ENCODE measurements around the gene NCAM1.

NCAM1 gene

DNA sequence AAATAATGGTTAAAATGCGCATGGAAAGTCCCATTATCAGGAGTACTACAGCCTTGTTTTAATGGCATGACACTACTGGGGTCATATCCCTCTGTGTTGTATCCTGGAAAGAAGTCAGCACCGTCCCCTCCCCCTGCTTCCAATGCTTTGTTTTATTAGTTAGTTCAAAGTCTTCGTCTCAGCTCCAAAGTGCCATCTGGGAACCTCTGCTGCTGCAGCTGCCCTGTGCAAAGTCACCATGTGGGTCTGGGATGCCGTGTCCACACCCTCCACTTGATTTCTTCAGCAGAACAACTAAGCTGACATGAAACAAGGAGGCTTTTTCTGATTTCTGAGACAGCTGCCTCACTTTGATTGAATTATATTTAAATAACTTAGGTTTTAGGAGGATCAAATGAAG, 29.5 kb upstream of the NCAM1 start:
- Histone ChIP-seq H3K27ac (no peak overlapping the region), H3K36me3 (no peaks in the 10 kb centered on the region), H3K4me1 (ENCODE audit: control insufficient read depth in 1 of 2, insufficient read depth in 1 of 2, low read depth in 1 of 2, low read length in 1 of 2) (no peaks in the 10 kb centered on the region), H3K9me3 (no peaks in the 10 kb centered on the region), H3K27me3 (no peaks in the 10 kb centered on the region), H3K4me3 (ENCODE audit: low read depth in 1 of 2, low read length in 1 of 2) (no peak overlapping the region)
- TF ChIP-seq, protein P1, sequence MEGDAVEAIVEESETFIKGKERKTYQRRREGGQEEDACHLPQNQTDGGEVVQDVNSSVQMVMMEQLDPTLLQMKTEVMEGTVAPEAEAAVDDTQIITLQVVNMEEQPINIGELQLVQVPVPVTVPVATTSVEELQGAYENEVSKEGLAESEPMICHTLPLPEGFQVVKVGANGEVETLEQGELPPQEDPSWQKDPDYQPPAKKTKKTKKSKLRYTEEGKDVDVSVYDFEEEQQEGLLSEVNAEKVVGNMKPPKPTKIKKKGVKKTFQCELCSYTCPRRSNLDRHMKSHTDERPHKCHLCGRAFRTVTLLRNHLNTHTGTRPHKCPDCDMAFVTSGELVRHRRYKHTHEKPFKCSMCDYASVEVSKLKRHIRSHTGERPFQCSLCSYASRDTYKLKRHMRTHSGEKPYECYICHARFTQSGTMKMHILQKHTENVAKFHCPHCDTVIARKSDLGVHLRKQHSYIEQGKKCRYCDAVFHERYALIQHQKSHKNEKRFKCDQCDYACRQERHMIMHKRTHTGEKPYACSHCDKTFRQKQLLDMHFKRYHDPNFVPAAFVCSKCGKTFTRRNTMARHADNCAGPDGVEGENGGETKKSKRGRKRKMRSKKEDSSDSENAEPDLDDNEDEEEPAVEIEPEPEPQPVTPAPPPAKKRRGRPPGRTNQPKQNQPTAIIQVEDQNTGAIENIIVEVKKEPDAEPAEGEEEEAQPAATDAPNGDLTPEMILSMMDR (IDR thresholded peaks at IDR 0.05): no peak

DNA sequence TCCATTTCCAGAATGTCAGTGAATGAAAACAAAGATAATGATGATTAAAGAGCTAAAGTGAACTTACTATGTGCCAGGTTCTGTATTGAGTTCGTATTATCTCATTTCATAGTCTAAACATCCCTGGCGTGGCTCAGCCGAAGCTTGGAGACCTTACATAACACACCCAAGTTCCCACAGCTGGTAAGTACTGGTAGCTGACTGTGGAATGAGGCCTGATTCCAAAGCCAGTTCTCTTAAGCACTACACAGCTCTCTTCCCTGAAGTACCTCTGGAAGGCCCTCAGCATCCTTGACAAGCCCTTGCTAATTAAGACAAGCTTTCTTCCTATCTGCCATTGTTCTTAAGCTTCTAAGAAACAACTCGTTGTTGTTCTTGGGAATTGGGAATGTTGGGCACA, 28.6 kb upstream of the NCAM1 start:
- H3K4me1 ChIP-seq (ENCODE audit: control insufficient read depth in 1 of 2, insufficient read depth in 1 of 2, low read depth in 1 of 2, low read length in 1 of 2): no peaks in the 10 kb centered on the region
- H3K27ac ChIP-seq: no peak overlapping the region
- no peaks in the 10 kb centered on the region for H3K36me3 ChIP-seq
- no peak overlapping the region for H3K4me3 ChIP-seq (ENCODE audit: low read depth in 1 of 2, low read length in 1 of 2)
- no peaks in the 10 kb centered on the region for H3K27me3 ChIP-seq
- TF ChIP-seq, protein P1 (IDR thresholded peaks at IDR 0.05): no peak
- no peaks in the 10 kb centered on the region for H3K9me3 ChIP-seq

DNA sequence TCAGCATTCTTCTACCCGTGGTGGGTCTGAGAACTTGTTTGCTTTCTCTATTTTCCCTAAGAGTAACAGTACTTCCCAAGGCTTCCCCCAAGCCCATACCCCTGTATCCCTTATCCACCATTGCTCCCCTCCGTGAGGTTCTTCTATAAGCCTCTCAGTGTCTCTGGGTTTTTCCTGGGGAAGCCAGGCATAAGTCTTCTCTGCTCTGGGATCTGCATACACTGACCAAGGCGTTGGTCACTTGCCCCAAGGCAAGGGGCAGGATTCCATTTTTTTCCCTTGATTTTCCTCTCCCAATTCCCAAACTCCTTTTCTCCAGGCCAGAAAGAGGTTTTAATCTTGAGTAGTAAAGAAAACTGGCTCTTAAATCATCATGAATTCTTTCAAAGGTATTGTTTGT, 27.2 kb upstream of the NCAM1 start:
- Histone ChIP-seq H3K4me3 (ENCODE audit: low read depth in 1 of 2, low read length in 1 of 2) (no peak overlapping the region), H3K27me3 (no peaks in the 10 kb centered on the region)

DNA sequence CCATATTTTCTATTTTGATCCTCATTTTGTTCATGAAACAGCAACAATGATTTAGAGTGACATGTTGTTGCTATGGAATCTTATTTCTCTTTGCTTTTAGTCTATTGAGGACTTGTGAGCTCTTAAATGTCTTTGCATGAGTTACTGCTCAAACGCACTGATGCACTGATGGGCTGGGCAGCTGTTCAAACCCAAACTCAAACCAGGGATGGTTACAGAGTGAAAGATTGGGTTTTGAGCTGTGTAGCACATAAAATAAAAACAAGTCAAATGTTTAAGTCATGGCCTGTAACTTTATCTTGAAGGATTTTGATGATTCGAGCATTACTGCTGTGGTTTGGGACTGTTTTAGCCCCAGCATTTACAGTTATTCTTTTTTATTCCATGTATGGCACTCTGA, 20.1 kb upstream of the NCAM1 start:
- H3K4me3 ChIP-seq (ENCODE audit: low read depth in 1 of 2, low read length in 1 of 2): no peak overlapping the region
- no peaks in the 10 kb centered on the region for H3K9me3 ChIP-seq
- H3K27me3 ChIP-seq: no peaks in the 10 kb centered on the region
- no peaks in the 10 kb centered on the region for H3K36me3 ChIP-seq
- TF ChIP-seq, protein P1 (IDR thresholded peaks at IDR 0.05): no peak
- H3K27ac ChIP-seq: no peak overlapping the region
- no peaks in the 10 kb centered on the region for H3K4me1 ChIP-seq (ENCODE audit: control insufficient read depth in 1 of 2, insufficient read depth in 1 of 2, low read depth in 1 of 2, low read length in 1 of 2)

More for the DNA sequence above, 27.2 kb upstream of the NCAM1 start:
- H3K4me1 ChIP-seq (ENCODE audit: control insufficient read depth in 1 of 2, insufficient read depth in 1 of 2, low read depth in 1 of 2, low read length in 1 of 2): no peaks in the 10 kb centered on the region
- no peaks in the 10 kb centered on the region for H3K36me3 ChIP-seq
- TF ChIP-seq, protein P1 (IDR thresholded peaks at IDR 0.05): no peak
- no peaks in the 10 kb centered on the region for H3K9me3 ChIP-seq
- no peak overlapping the region for H3K27ac ChIP-seq

DNA sequence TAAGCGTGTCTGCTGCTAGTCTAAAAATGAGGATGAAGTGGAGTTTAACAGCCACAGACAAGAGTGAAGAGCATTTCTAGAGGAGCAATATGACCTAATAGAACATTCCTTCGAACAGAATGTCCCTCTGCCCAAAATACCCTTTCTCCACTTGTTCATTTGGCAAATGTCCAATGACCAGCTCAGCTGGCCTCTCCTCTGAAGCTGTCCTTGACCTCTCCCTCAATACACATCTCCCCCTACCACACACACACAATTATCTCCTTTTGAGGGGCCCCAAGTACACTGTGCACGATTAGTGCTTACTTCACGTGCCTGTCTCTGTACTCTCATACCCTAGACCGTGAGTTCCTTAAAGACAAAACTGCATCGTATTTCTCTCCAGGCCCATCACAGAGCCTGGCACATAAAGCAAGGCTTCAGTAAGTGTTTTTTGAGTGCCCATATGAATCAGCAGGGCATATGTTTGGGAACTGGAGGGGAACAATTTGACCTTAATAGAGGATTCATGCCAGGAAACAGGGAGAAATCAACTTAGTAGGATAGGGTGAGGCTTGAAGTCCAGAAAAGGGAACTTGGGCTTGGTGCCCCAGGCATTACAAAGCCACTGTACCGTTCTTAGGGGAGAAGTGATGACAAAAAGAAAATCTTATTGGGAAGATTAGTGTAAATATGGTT, 18.1 kb upstream of the NCAM1 start:
- peaks cover 5% of the 10 kb centered on the region for H3K27me3 ChIP-seq
- no peak overlapping the region for H3K4me3 ChIP-seq (ENCODE audit: low read depth in 1 of 2, low read length in 1 of 2)
- H3K9me3 ChIP-seq: no peaks in the 10 kb centered on the region
- TF ChIP-seq, protein P1 (IDR thresholded peaks at IDR 0.05): no peak
- H3K27ac ChIP-seq: no peak overlapping the region
- no peaks in the 10 kb centered on the region for H3K4me1 ChIP-seq (ENCODE audit: control insufficient read depth in 1 of 2, insufficient read depth in 1 of 2, low read depth in 1 of 2, low read length in 1 of 2)
- no peaks in the 10 kb centered on the region for H3K36me3 ChIP-seq
